Measurements from ENCODE around the gene ARHGEF28. TPM values are rescaled to one million over a fixed set of nuclear protein-coding genes. Genes with fewer than 3 reads are reported as not detected.

ARHGEF28 gene
- total RNA-seq, 4 donors from 2014 or later, result 16.9 to 29.7 (median 25.7) TPM

DNA sequence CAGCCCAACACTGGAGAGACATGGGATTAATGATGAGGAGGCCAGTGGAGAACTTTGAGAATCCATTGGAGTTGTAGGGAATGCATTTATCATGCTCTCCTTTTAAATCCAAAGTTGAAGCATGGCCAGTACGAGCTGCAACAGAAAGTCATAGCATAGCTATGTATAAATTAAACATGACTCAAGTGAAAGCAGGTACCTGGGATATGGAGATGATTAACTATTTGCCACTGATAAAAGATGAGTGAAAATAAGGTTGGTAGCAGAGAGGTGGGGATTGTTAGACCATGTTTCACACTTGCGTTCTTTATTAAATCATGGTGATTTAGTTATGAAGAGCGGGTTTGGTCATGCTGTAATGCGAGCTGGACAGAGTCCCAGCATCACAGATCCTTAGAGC lies 189.6 kb downstream of the ARHGEF28 start:
- H3K4me1 ChIP-seq, result no peaks in the 10 kb centered on the region
- TF ChIP-seq, protein P1, sequence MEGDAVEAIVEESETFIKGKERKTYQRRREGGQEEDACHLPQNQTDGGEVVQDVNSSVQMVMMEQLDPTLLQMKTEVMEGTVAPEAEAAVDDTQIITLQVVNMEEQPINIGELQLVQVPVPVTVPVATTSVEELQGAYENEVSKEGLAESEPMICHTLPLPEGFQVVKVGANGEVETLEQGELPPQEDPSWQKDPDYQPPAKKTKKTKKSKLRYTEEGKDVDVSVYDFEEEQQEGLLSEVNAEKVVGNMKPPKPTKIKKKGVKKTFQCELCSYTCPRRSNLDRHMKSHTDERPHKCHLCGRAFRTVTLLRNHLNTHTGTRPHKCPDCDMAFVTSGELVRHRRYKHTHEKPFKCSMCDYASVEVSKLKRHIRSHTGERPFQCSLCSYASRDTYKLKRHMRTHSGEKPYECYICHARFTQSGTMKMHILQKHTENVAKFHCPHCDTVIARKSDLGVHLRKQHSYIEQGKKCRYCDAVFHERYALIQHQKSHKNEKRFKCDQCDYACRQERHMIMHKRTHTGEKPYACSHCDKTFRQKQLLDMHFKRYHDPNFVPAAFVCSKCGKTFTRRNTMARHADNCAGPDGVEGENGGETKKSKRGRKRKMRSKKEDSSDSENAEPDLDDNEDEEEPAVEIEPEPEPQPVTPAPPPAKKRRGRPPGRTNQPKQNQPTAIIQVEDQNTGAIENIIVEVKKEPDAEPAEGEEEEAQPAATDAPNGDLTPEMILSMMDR (IDR thresholded peaks at IDR 0.05), result no peak
- TF ChIP-seq POLR2A (IDR thresholded peaks at IDR 0.05) (no peak), EP300 (IDR thresholded peaks at IDR 0.05) (no peak), POLR2AphosphoS5 (IDR thresholded peaks at IDR 0.05) (no peak)
- no peak overlapping the region for H3K27ac ChIP-seq
- peaks cover 0 to 7% of the 10 kb centered on the region in 2 donors for H3K36me3 ChIP-seq
- H3K4me3 ChIP-seq, result no peak overlapping the region
- no peaks in the 10 kb centered on the region for H3K27me3 ChIP-seq
- WGBS, 2 donors (ENCODE audit: low coverage in 1 of 2), result 71 to 83% methylated on average over 4 of the region's 4 CpGs
- H3K9me3 ChIP-seq, result no peaks in the 10 kb centered on the region
- no peak for ATAC-seq

- no peak for ATAC-seq
- TF ChIP-seq POLR2AphosphoS5 (IDR thresholded peaks at IDR 0.05) (no peak), POLR2A (IDR thresholded peaks at IDR 0.05) (no peak), EP300 (IDR thresholded peaks at IDR 0.05) (no peak)
- TF ChIP-seq, protein P1 (IDR thresholded peaks at IDR 0.05), result no peak
- Histone ChIP-seq H3K27me3 (no peaks in the 10 kb centered on the region), H3K4me1 (no peaks in the 10 kb centered on the region), H3K9me3 (no peaks in the 10 kb centered on the region), H3K27ac (no peak overlapping the region), H3K36me3 (peaks cover 0 to 7% of the 10 kb centered on the region in 2 donors), H3K4me3 (no peak overlapping the region)
- 89 to 90% methylated on average over 5 of the region's 5 CpGs for WGBS, 2 donors (ENCODE audit: low coverage in 1 of 2)
Measured at GRCh38 chr5:73816656-73817420, 190.8 kb downstream of the ARHGEF28 start.

DNA sequence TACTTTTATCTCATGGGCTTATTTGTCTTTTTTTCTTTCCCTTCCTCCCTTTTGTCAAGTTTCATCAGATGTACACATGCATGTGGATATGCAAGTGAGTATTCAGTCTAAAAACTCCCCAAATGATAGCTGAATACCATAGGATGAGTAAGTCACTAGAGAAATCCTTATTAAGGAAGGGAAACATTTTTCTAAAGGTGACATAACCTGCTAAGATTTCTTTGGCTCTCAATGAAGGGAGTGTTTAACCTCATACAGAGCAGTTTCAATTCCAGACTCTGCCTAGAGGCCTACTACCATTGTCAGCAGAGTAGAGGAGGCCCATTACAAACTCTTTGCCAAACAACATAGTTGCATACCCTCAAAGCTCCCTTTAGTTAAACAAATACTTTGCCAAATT lies 192.4 kb downstream of the ARHGEF28 start:
- TF ChIP-seq, protein P1 (IDR thresholded peaks at IDR 0.05), result no peak
- Histone ChIP-seq H3K9me3 (no peaks in the 10 kb centered on the region), H3K4me1 (no peaks in the 10 kb centered on the region), H3K27me3 (no peaks in the 10 kb centered on the region), H3K27ac (no peak overlapping the region), H3K36me3 (no peaks in the 10 kb centered on the region), H3K4me3 (no peak overlapping the region)
- no peak for ATAC-seq

GRCh38 chr5:73820326-73820725 lies 194.3 kb downstream of the ARHGEF28 start:
- Histone ChIP-seq H3K36me3 (no peaks in the 10 kb centered on the region), H3K4me3 (no peak overlapping the region), H3K9me3 (no peaks in the 10 kb centered on the region), H3K27ac (no peak overlapping the region), H3K27me3 (no peaks in the 10 kb centered on the region), H3K4me1 (no peaks in the 10 kb centered on the region)
- no peak for ATAC-seq
- no CpG with 5 or more reads among the region's 2 CpGs for WGBS, 2 donors (ENCODE audit: low coverage in 1 of 2)
- TF ChIP-seq POLR2AphosphoS5 (IDR thresholded peaks at IDR 0.05), result no peak
- TF ChIP-seq POLR2A (IDR thresholded peaks at IDR 0.05), result no peak
- TF ChIP-seq, protein P1 (IDR thresholded peaks at IDR 0.05), result no peak
- no peak for TF ChIP-seq EP300 (IDR thresholded peaks at IDR 0.05)

DNA sequence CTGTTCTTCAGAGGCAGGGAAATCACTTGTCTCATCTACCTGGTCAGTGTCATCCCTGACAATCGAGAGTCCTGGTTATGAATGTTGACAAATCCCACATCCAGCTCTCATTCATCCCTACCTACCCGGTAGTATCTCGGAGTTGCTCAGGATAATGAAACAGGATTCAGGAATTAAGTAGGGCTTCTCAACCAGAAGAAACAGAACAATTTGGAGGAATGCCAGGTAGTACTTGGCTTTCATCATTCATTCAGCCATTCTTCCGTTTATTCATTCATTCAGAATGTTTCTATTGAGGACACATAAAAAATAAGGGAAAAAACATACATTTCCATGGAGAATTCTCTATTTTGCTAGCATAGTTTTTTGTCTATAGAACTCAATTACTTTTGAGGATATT lies 195.0 kb downstream of the ARHGEF28 start:
- Histone ChIP-seq H3K4me1 (peaks cover 0 to under 1% (median 0%) of the 10 kb centered on the region in 3 donors), H3K9me3 (no peaks in the 10 kb centered on the region), H3K27me3 (no peaks in the 10 kb centered on the region), H3K36me3 (no peaks in the 10 kb centered on the region), H3K27ac (no peak overlapping the region), H3K4me3 (no peak overlapping the region)
- TF ChIP-seq POLR2A (IDR thresholded peaks at IDR 0.05), result no peak
- TF ChIP-seq POLR2AphosphoS5 (IDR thresholded peaks at IDR 0.05), result no peak
- TF ChIP-seq, protein P1 (IDR thresholded peaks at IDR 0.05), result no peak
- TF ChIP-seq EP300 (IDR thresholded peaks at IDR 0.05), result no peak
- WGBS, 2 donors (ENCODE audit: low coverage in 1 of 2), result 77 to 84% methylated on average over 4 of the region's 4 CpGs
- ATAC-seq, result no peak
